ENCODE results near the gene WDR77. TPM values are rescaled to one million over a fixed set of nuclear protein-coding genes. Genes with fewer than 3 reads are reported as not detected.
A peak's percentile ranks its signal among the peaks of the same experiment; 100 is the strongest.

The WDR77 gene
- total and polyA plus RNA-seq, 9 of the 15 experiments (the other 6 are each of a cell fraction or from before 2014, with no cell fraction given) = 20.6 to 160 (median 75.3) TPM

DNA sequence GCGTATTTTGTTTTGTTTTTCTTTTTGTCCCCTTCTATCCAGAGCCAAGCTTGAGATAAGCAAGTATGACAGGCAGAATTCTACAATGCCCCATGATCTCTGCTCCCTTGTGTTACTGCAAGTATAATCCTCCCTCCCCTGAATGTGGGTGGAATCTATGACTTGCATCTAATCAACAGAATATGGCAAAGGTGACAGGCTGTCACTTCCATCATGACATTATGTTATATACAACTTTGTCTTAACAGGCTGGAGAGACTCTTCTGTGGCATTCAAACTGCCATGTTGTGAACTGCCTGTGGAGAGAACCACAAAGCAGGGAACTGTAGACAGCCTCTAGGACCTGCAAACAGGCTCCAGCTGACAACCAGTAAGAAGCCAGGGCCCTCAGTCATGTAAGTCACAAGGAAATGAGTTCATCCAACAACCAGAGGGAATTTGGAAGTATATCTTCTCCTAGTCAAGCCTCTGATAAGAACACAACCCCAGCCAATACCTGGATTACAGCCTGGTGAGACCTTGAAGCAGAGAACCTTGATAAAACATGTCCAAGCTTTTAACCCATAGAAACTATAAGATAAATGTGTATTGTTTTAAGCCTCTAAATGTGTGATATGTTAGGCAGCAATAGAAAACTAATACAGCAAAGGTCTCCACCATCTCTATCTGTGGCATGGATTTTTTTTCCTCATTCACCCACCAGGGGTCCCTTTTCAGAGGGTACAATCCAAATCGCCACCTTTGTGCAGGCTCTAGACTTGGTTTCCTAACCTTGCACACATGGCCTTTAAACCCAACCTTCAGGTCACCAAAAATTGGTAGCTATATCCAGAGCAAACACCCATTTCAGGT is 19.0 kb upstream of the WDR77 start (continued):
- TF ChIP-seq ZNF766 (CRISPR knock-in tag; conservative IDR thresholded peaks at IDR 0.05) (no peak; the same call in 1 of the 2 replicates), ZSCAN29 (IDR thresholded peaks at IDR 0.05) (no peak), KDM1A (IDR thresholded peaks at IDR 0.05) (no peak), CTCF (IDR thresholded peaks at IDR 0.05 in 2 of 3, conservative IDR thresholded peaks at IDR 0.05 in 1 of 3; ENCODE audit: insufficient read depth in 2 of 3, low read depth in 1 of 3, low read length in 3 of 3) (0 out of 6 replicates have a peak, but pooled peaks of 1 of the 3 experiments have one; percentile 14), CHD7 (IDR thresholded peaks at IDR 0.05; ENCODE audit: low read depth, low read length) (no peak), TEAD2 (tag; IDR thresholded peaks at IDR 0.05) (peak; percentile 1; the same call in 1 of the 2 replicates), EP400 (IDR thresholded peaks at IDR 0.05) (0 out of 2 replicates have a peak, but pooled peaks have one; percentile 30), ZNF445 (CRISPR knock-in tag; IDR thresholded peaks at IDR 0.05; ENCODE audit: low read depth) (no peak), PTRF (tag; IDR thresholded peaks at IDR 0.05) (no peak), ZNF174 (CRISPR knock-in tag; IDR thresholded peaks at IDR 0.05) (no peak), TFAP4 (CRISPR knock-in tag; IDR thresholded peaks at IDR 0.05; ENCODE audit: borderline replicate concordance) (no peak), ATF1 (CRISPR knock-in tag; IDR thresholded peaks at IDR 0.05) (no peak), ATF1 (tag; IDR thresholded peaks at IDR 0.05) (peak; percentile 24; the same call in 1 of the 2 replicates)
